SK-N-SH (cell line): ENCODE measurements around the gene PRPF18. TPM values are rescaled to one million over a fixed set of nuclear protein-coding genes. Genes with fewer than 3 reads are reported as not detected.
A peak's percentile ranks its signal among the peaks of the same experiment; 100 is the strongest.

ENCODE experiments used
- CTCF ChIA-PET: fragments of 300-600, 350-600 bp; formaldehyde crosslinking; extraction: SDS; loops from one replicate; lab custom pipeline; 2021; lab: Yijun Ruan, JAX
- POLR2A ChIA-PET: fragments of 350-600 bp; sonication (Branson Sonifier 250); formaldehyde crosslinking; extraction: SDS; loops from one replicate; lab custom pipeline; 2020; ENCODE audit warnings: antibody characterized with exemption, inconsistent platforms; lab: Yijun Ruan, JAX
- DNase-seq: peaks from one replicate; pipeline ENCODE4 v3.0.0; 2012
- H2AFZ ChIP-seq: fragments of 200-600 bp; sonication (generic); 2 replicates; pipeline ENCODE4 v1.8.1; 2016; ENCODE audit warnings: antibody characterized with exemption, mild to moderate bottlenecking, low read depth
- H3F3A ChIP-seq: fragments of 200-600 bp; sonication (generic); replicated peaks from 2 replicates; pipeline ENCODE3; 2016; ENCODE audit warnings: antibody characterized with exemption, mild to moderate bottlenecking; ENCODE audit not compliant: insufficient read depth
- H3K27ac ChIP-seq, 2 experiments: fragments of 200-500 bp in 1 of 2; fragments of 200-600 bp in 1 of 2; sonication (Bioruptor generic) in 1 of 2; sonication (generic), shearing (Covaris generic) in 1 of 2; 2 replicates each; pipeline versions ENCODE4 v1.5.1 to v1.6.1; 2014 to 2016; ENCODE audit warnings: low read depth in 2 of 2, inconsistent platforms in 1 of 2, low read length in 1 of 2, mild to moderate bottlenecking in 1 of 2, mixed read lengths in 1 of 2
- H3K27me3 ChIP-seq: fragments of 200-600 bp; sonication (generic), shearing (Covaris generic); 2 replicates; pipeline ENCODE4 v1.6.1; 2016; ENCODE audit warnings: mixed run types; ENCODE audit not compliant: insufficient read depth
- H3K36me3 ChIP-seq, 2 experiments: fragments of 200-500 bp in 1 of 2; fragments of 200-600 bp in 1 of 2; sonication (Bioruptor generic) in 1 of 2; sonication (generic) in 1 of 2; replicated peaks in 1 of 2; 2 replicates each; pipeline versions ENCODE3 to v1.5.1; 2014 to 2016; ENCODE audit warnings: low read length in 1 of 2, mild to moderate bottlenecking in 1 of 2; ENCODE audit not compliant: insufficient read depth in 2 of 2, control insufficient read depth in 1 of 2
- H3K4me1 ChIP-seq, 2 experiments: fragments of 200-500 bp in 1 of 2; fragments of 200-600 bp in 1 of 2; sonication (Bioruptor generic) in 1 of 2; sonication (generic), shearing (Covaris generic) in 1 of 2; 2 replicates each; pipeline versions ENCODE4 v1.5.1 to v1.6.1; 2014 to 2016; ENCODE audit warnings: low read depth in 1 of 2, low read length in 1 of 2, mixed run types in 1 of 2; ENCODE audit not compliant: insufficient read depth in 2 of 2, control insufficient read depth in 1 of 2
- H3K4me2 ChIP-seq: fragments of 200-600 bp; sonication (generic), shearing (Covaris generic); 2 replicates; pipeline ENCODE4 v1.6.1; 2017; ENCODE audit warnings: mixed run types
- H3K4me3 ChIP-seq, 2 experiments: fragments of 200-500 bp in 1 of 2; fragments of 200-600 bp in 1 of 2; sonication (Bioruptor generic) in 1 of 2; sonication (generic), shearing (Covaris generic) in 1 of 2; 2 replicates each; pipeline versions ENCODE4 v1.5.1 to v1.8.1; 2014 to 2016; ENCODE audit warnings: low read depth in 2 of 2, inconsistent platforms in 1 of 2, low read length in 1 of 2, mild to moderate bottlenecking in 1 of 2, mixed read lengths in 1 of 2, moderate library complexity in 1 of 2
- H3K79me2 ChIP-seq: fragments of 200-600 bp; sonication (generic); 2 replicates; pipeline ENCODE4 v1.8.1; 2017; ENCODE audit warnings: mild to moderate bottlenecking; ENCODE audit not compliant: insufficient read depth
- H3K9ac ChIP-seq: fragments of 200-600 bp; sonication (generic); 2 replicates; pipeline ENCODE4 v1.6.1; 2017; ENCODE audit warnings: mixed run types
- H3K9me2 ChIP-seq: fragments of 200-600 bp; sonication (generic); 2 replicates; pipeline ENCODE4 v1.6.1; 2017; ENCODE audit warnings: mixed run types
- H3K9me3 ChIP-seq: fragments of 200-600 bp; sonication (generic); 2 replicates; pipeline ENCODE4 v1.6.1; 2017; ENCODE audit warnings: mixed run types, mild to moderate bottlenecking, moderate library complexity
- H4K20me1 ChIP-seq: fragments of 200-600 bp; sonication (generic); 2 replicates; pipeline ENCODE4 v1.6.1; 2017; ENCODE audit warnings: mild to moderate bottlenecking, mixed run types; ENCODE audit not compliant: insufficient read depth
- ELF1 ChIP-seq: IDR thresholded peaks from 2 replicates; pipeline ENCODE4 v1.4.0; 2012
- EP300 ChIP-seq, 2 experiments: IDR thresholded peaks; 2 replicates each; pipeline versions ENCODE4 v1.4.0 to v1.6.1; 2012; ENCODE audit warnings: borderline replicate concordance in 1 of 2, low read depth in 1 of 2, low read length in 1 of 2
- EZH2phosphoT487 ChIP-seq: fragments of 200-600 bp; sonication (generic); IDR thresholded peaks from 2 replicates; pipeline ENCODE4 v1.6.1; 2017; ENCODE audit warnings: low read depth, mixed run types, mild to moderate bottlenecking, antibody characterized with exemption, moderate library complexity, borderline replicate concordance
- JUND ChIP-seq: IDR thresholded peaks from 2 replicates; pipeline ENCODE4 v1.4.0; 2012
- MEF2A ChIP-seq: IDR thresholded peaks from 2 replicates; pipeline ENCODE4 v1.4.0; 2012; ENCODE audit warnings: low read depth, borderline replicate concordance
- NFIC ChIP-seq: IDR thresholded peaks from 2 replicates; pipeline ENCODE4 v1.4.0; 2012; ENCODE audit warnings: borderline replicate concordance
- TAF1 ChIP-seq: IDR thresholded peaks from 2 replicates; pipeline ENCODE4 v1.6.1; 2012; ENCODE audit warnings: low read depth, mild to moderate bottlenecking, low read length, moderate library complexity, borderline replicate concordance
- TCF12 ChIP-seq: IDR thresholded peaks from 2 replicates; pipeline ENCODE4 v1.4.0; 2012
- TEAD4 ChIP-seq: IDR thresholded peaks from 2 replicates; pipeline ENCODE4 v1.4.0; 2012; ENCODE audit warnings: mild to moderate bottlenecking, borderline replicate concordance; ENCODE audit not compliant: insufficient read depth
- YY1 ChIP-seq: IDR thresholded peaks from 2 replicates; pipeline ENCODE4 v1.4.0; 2012; ENCODE audit warnings: low read depth, mild to moderate bottlenecking
- WGBS: methylation state at CpG from one replicate; pipeline ENCODE4 v1.1.6; 2017; ENCODE audit warnings: low lambda C conversion rate; 5-methylcytosine and 5-hydroxymethylcytosine counted together
- polyA plus RNA-seq, 3 experiments: library from polyadenylated mRNA; depleted of rRNA; stranded (reverse); fragments of >200 nt; gene quantifications; 2 replicates each; pipeline ENCODE4 v1.2.3, GENCODE V29; 2012
- TF ChIP-seq, protein P1 (sequence below): IDR thresholded peaks from 2 replicates; pipeline ENCODE4; 2012
- TF ChIP-seq, protein P2 (sequence below): IDR thresholded peaks from 2 replicates; pipeline ENCODE4 v1.4.0; 2012; ENCODE audit warnings: low read depth, borderline replicate concordance
- TF ChIP-seq, protein P3 (sequence below): IDR thresholded peaks from 2 replicates; pipeline ENCODE4 v1.4.0; 2012; ENCODE audit warnings: low read depth

Gene PRPF18
- polyA plus RNA-seq, 1 of the 3 experiments (the other 2 are of a cell fraction): 12.1 TPM

DNA sequence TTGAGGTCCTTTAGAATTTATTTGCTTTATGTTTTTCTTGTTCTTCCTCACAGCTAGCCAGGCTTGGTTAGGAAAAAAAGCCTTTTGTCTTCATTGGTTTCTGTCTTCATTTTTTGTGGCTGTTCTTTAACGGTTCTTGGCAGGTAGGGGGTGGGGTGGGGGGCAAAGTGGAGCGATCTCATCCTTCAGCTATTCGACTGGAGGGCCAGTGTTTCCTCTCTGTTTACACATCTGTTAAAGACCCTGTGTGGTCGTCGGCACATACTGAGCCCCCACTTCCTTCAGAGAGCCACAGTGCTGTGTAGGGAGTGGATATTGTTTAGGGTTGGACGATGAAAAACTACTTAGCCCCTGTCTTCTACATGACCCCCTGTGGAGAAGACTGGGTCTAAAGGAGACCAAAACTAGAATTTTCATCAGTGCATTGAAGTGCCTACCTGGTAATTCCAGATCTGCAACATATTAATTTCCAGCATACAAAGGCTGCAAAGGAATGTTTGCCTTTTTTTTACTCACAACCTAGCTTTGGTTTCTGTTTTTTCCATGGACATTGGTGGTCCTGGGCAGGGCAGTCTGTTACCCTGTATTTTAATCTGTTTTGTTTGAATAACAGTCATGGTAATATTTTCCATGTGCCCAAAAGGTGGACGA, 29.0 kb downstream of the PRPF18 start:
- Histone ChIP-seq H3K27ac (peak overlapping the region; percentile 68 to 89; a peak in 3 of 4 replicates), H3K4me3 (no peak overlapping the region), H3K36me3 (peaks cover 55 to 64% of the 10 kb centered on the region in 2 experiments), H3K4me1 (peaks cover 6 to 36% of the 10 kb centered on the region in 2 experiments), H4K20me1 (no peaks in the 10 kb centered on the region), H3K9me2 (no peaks in the 10 kb centered on the region), H3K27me3 (no peaks in the 10 kb centered on the region), H3K9ac (peak overlapping the region; percentile 43; the same call in 1 of the 2 replicates), H3K4me2 (peak overlapping the region; percentile 50; the same call in 1 of the 2 replicates), H3K79me2 (no peaks in the 10 kb centered on the region), H2AFZ (no peak overlapping the region), H3K9me3 (no peaks in the 10 kb centered on the region), H3F3A (peaks cover 31% of the 10 kb centered on the region)
- TF ChIP-seq JUND: peak; percentile 53
- TF ChIP-seq, protein P1, sequence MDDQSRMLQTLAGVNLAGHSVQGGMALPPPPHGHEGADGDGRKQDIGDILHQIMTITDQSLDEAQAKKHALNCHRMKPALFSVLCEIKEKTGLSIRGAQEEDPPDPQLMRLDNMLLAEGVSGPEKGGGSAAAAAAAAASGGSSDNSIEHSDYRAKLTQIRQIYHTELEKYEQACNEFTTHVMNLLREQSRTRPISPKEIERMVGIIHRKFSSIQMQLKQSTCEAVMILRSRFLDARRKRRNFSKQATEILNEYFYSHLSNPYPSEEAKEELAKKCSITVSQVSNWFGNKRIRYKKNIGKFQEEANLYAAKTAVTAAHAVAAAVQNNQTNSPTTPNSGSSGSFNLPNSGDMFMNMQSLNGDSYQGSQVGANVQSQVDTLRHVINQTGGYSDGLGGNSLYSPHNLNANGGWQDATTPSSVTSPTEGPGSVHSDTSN: peak; percentile 79
- 0 out of 2 replicates have a peak, but pooled peaks have one; percentile 14 for TF ChIP-seq TEAD4
- TF ChIP-seq EZH2phosphoT487: no peak
- peak in 1 of 2 experiments; percentile 63; a peak in 1 of 4 replicates for TF ChIP-seq EP300 (IDR thresholded peaks at IDR 0.05; ENCODE audit: borderline replicate concordance in 1 of 2, low read depth in 1 of 2, low read length in 1 of 2)
- TF ChIP-seq TCF12: peak; percentile 67; the same call in 1 of the 2 replicates
- no peak for TF ChIP-seq ELF1
- DNase-seq: no peak
- WGBS: 50% methylated on average over 7 of the region's 7 CpGs
- POLR2A ChIA-PET: no interaction called here
- CTCF ChIA-PET: interaction anchor here (1.0 to 2.0 kb wide), 2 partner anchors 44 to 79 kb away, joined by 5 to 7 read pairs; no protein-coding TSS in a partner anchor

DNA sequence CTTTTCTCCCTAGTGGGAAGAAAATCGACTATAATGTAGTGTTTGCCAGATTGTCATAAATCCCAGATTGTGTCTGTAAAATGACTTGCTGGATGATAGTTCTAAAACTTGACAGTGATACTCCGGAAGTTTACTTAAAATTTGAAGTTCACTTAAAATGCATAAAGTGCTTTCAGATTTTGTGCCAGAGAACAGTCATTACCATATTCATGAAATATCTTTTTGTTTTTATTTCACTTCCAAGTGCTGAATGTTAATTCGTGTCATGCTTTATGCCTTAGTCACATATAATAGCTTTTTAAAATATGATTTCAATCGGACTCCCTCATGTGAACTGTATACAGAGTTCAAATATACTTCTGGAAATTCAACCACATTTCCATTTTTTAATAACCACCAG, 30.4 kb downstream of the PRPF18 start:
- peaks cover 6 to 36% of the 10 kb centered on the region in 2 experiments for H3K4me1 ChIP-seq
- no peak overlapping the region for H3K4me3 ChIP-seq
- peak overlapping the region in 1 of 2 experiments; percentile 89; a peak in 2 of 4 replicates for H3K27ac ChIP-seq
- no peaks in the 10 kb centered on the region for H4K20me1 ChIP-seq
- H3K4me2 ChIP-seq: no peak overlapping the region
- no peaks in the 10 kb centered on the region for H3K79me2 ChIP-seq
- H3K36me3 ChIP-seq: peaks cover 47 to 68% of the 10 kb centered on the region in 2 experiments
- TF ChIP-seq YY1 (no peak), JUND (peak; percentile 28; the same call in 1 of the 2 replicates)
- 53% methylated on average over 4 of the region's 4 CpGs for WGBS
- no peak for DNase-seq
- H3F3A ChIP-seq: peaks cover 31% of the 10 kb centered on the region
- ChIA-PET POLR2A (interaction anchor here (0.6 kb wide), 1 partner anchor 21 kb away, joined by 3 read pairs; no protein-coding TSS in a partner anchor), CTCF (interaction anchor here (0.7 to 1.0 kb wide), 3 partner anchors 11 to 19 kb away, joined by 3 to 5 read pairs (median 4); no protein-coding TSS in a partner anchor)
- H2AFZ ChIP-seq: no peak overlapping the region
- H3K9me2 ChIP-seq: no peaks in the 10 kb centered on the region
- H3K9ac ChIP-seq: no peak overlapping the region
- no peaks in the 10 kb centered on the region for H3K27me3 ChIP-seq
- H3K9me3 ChIP-seq: no peaks in the 10 kb centered on the region

DNA sequence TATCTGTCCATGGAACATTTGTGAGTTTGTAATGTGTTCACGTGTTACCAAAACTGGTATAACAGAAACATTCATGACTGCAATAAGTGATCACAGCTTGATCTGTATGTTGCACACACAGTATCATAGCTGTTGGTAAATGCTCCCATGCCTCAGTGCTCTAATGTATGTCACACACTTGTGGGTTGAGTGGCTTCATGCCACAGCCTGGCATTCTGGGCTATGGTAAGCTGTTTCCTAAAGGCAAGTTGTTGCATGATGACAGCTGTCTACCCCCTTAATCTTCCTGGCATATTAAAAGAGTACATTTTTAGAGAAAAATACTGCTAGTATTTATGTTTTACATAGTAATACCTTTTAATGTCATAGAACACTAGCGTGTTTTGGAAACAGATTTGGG, 35.2 kb downstream of the PRPF18 start:
- no peaks in the 10 kb centered on the region for H3K9me2 ChIP-seq
- ChIA-PET POLR2A (no interaction called here), CTCF (interaction anchor here (1.0 to 1.9 kb wide), 6 partner anchors 9 to 250 kb away, joined by 3 to 8 read pairs (median 4); partner anchors contain the start of gene PRPF18)
- no peaks in the 10 kb centered on the region for H3K9me3 ChIP-seq
- peaks cover 44 to 47% of the 10 kb centered on the region in 2 experiments for H3K36me3 ChIP-seq
- peaks cover 0 to 6% of the 10 kb centered on the region in 2 experiments; a peak in 1 of 4 replicates for H3K4me1 ChIP-seq
- no peaks in the 10 kb centered on the region for H4K20me1 ChIP-seq
- no peak overlapping the region for H3K27ac ChIP-seq
- H3K9ac ChIP-seq: no peak overlapping the region
- no peaks in the 10 kb centered on the region for H3K79me2 ChIP-seq
- no peak for DNase-seq
- no peak for TF ChIP-seq MEF2A
- TF ChIP-seq, protein P2, sequence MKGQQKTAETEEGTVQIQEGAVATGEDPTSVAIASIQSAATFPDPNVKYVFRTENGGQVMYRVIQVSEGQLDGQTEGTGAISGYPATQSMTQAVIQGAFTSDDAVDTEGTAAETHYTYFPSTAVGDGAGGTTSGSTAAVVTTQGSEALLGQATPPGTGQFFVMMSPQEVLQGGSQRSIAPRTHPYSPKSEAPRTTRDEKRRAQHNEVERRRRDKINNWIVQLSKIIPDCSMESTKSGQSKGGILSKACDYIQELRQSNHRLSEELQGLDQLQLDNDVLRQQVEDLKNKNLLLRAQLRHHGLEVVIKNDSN: no peak
- TF ChIP-seq TAF1: no peak
- TF ChIP-seq ELF1: no peak
- TF ChIP-seq, protein P1: no peak
- no peak for TF ChIP-seq NFIC
- TF ChIP-seq EP300 (IDR thresholded peaks at IDR 0.05; ENCODE audit: borderline replicate concordance in 1 of 2, low read depth in 1 of 2, low read length in 1 of 2): no peak
- no peak for TF ChIP-seq TEAD4
- TF ChIP-seq, protein P3, sequence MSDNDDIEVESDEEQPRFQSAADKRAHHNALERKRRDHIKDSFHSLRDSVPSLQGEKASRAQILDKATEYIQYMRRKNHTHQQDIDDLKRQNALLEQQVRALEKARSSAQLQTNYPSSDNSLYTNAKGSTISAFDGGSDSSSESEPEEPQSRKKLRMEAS: no peak
- no peaks in the 10 kb centered on the region for H3K27me3 ChIP-seq
- WGBS: 100% methylated on average over 2 of the region's 2 CpGs
- no peak overlapping the region for H3K4me2 ChIP-seq
- H3F3A ChIP-seq: peaks cover 2% of the 10 kb centered on the region
- no peak overlapping the region for H2AFZ ChIP-seq
- H3K4me3 ChIP-seq: no peak overlapping the region
